ENCODE data around the gene MYBL2.

MYBL2 gene

DNA sequence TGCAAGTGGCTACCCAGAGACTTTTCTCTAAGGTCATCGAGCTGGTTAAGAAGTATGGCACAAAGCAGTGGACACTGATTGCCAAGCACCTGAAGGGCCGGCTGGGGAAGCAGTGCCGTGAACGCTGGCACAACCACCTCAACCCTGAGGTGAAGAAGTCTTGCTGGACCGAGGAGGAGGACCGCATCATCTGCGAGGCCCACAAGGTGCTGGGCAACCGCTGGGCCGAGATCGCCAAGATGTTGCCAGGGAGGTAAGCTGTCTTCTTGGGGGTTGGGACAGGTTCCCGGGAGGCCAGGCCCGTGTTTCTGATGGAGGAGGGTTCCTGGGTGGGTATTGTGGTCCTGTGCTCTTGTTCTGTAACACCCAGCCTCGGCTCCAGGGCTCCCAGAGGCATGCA lies 19.9 kb downstream of the MYBL2 start:
- TF ChIP-seq, protein P1, sequence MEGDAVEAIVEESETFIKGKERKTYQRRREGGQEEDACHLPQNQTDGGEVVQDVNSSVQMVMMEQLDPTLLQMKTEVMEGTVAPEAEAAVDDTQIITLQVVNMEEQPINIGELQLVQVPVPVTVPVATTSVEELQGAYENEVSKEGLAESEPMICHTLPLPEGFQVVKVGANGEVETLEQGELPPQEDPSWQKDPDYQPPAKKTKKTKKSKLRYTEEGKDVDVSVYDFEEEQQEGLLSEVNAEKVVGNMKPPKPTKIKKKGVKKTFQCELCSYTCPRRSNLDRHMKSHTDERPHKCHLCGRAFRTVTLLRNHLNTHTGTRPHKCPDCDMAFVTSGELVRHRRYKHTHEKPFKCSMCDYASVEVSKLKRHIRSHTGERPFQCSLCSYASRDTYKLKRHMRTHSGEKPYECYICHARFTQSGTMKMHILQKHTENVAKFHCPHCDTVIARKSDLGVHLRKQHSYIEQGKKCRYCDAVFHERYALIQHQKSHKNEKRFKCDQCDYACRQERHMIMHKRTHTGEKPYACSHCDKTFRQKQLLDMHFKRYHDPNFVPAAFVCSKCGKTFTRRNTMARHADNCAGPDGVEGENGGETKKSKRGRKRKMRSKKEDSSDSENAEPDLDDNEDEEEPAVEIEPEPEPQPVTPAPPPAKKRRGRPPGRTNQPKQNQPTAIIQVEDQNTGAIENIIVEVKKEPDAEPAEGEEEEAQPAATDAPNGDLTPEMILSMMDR (IDR thresholded peaks at IDR 0.05; ENCODE audit: low read depth, low read length), result no peak

DNA sequence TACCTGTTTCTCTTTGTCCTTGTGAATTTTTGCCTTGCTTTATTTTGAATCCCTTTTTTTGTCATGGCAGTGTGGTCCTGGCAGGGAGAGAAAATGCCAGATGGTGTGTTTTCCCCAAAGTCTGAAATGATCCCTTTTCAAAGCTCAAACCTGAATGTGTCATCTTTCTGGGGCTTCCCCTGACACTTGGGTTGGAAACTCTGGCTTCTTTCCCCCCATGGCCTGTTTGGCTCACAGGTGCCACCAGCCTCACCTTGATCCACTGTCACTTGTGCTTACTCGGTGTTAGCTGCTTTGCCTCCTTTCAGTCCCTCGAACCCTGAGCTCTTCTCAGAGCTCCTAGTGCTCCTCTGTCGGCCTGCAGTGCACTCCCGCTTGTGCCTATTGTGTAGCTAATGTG lies 22.3 kb downstream of the MYBL2 start:
- H3K4me3 ChIP-seq (replicated peaks in 1 of 2; ENCODE audit: low read depth in 2 of 2, low read length in 2 of 2), result no peak overlapping the region
- DNase-seq (ENCODE audit: low read depth in 2 of 2), result no peak
- TF ChIP-seq, protein P1 (IDR thresholded peaks at IDR 0.05; ENCODE audit: low read depth, low read length), result no peak

More for the DNA sequence above, 19.9 kb downstream of the MYBL2 start:
- no peak overlapping the region for H3K4me3 ChIP-seq (replicated peaks in 1 of 2; ENCODE audit: low read depth in 2 of 2, low read length in 2 of 2)
- DNase-seq (ENCODE audit: low read depth in 2 of 2), result no peak

DNA sequence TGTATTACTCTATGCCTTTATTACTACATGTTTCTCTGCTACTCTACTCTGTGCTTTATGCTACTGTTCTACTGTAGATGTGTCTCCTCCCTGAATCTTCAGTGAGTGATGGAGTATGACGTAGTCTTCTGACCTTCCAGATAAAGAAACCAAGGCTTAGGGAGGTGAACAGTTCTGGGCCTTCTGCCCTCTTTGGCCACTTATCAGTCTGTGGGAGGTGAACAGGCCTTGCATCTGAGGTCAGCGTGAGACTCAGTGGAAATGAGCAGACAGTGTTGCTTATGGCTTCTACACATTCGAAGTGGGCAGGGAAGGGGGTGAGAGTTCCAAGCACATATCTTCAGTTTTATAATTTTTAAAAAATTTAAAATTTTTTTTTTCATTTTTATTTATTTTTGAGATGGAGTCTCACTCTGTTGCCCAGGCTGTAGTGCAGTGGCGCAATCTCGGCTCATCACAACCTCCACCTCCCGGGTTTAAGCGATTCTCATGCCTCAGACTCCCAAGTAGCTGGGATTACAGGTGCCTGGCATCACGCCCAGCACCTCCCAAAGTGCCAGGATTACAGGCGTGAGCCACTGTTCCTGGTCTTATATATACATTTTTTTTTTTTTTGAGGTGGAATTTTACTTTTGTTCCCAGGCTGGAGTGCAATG lies 24.2 kb downstream of the MYBL2 start:
- TF ChIP-seq, protein P1 (IDR thresholded peaks at IDR 0.05; ENCODE audit: low read depth, low read length), result no peak
- H3K4me3 ChIP-seq (replicated peaks in 1 of 2; ENCODE audit: low read depth in 2 of 2, low read length in 2 of 2), result no peak overlapping the region
- no peak for DNase-seq (ENCODE audit: low read depth in 2 of 2)

DNA sequence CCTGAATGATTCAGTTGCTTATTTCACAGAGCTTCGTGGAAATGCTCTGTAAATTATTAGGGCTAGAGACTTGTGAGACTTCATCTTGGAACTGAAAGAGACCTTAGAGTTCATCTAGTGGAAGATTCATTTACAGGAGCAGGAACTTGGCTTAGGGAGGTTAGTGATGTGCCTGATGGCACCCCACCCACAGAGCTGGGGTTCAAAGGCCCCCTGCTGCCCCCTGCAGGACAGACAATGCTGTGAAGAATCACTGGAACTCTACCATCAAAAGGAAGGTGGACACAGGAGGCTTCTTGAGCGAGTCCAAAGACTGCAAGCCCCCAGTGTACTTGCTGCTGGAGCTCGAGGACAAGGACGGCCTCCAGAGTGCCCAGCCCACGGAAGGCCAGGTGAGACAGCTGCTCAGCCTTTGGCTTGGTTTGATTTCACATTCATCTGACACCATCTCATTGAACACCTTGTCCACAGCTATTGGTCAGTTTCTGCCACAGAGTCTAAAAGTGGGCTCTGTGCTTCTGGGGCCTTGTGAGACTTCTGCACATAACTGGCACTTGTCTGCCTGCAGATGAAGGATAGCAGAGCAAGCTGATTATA lies 25.1 kb downstream of the MYBL2 start:
- peak; percentile 56 for DNase-seq (ENCODE audit: low read depth in 2 of 2)
- H3K4me3 ChIP-seq (replicated peaks in 1 of 2; ENCODE audit: low read depth in 2 of 2, low read length in 2 of 2), result no peak overlapping the region
- TF ChIP-seq, protein P1 (IDR thresholded peaks at IDR 0.05; ENCODE audit: low read depth, low read length), result peak; percentile 73

DNA sequence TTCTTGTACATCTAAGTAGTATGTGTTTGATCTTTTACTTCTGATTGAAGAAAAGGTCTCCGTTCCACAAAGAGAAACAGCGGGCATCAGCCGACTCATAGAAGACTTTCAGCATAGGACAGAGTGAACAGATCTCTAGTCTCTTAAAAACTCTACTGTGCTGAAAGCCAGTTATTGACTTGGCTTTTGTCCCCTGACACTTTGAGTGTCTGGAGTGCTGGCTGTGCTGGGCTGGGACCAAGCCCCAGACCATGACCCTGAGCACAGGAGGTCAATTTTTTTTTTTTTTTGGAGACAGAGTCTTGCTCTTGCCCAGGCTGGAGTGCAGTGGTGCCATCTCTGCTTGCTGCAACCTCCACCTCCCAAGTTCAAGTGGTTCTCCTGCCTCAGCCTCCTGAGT lies 27.8 kb downstream of the MYBL2 start:
- DNase-seq (ENCODE audit: low read depth in 2 of 2), result no peak
- TF ChIP-seq, protein P1 (IDR thresholded peaks at IDR 0.05; ENCODE audit: low read depth, low read length), result no peak
- no peak overlapping the region for H3K4me3 ChIP-seq (replicated peaks in 1 of 2; ENCODE audit: low read depth in 2 of 2, low read length in 2 of 2)

DNA sequence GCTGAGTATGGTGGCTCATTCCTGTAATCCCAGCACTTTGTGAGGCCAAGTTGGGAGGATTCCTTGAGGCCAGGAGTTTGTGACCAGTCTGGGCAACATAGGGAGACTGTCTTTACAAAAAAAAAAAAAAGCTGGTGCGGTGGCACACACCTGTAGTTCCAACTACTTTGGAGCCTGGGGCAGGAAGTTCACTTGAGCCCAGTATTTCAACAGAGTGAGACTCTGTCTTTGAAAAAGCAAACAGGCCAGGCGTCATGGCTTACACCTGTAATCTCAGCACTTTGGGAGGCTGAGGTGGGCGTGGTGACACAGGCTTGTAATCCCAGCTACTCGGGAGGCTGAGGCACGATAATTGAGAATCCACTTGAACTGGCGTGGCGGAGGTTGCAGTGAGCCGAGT lies 28.7 kb downstream of the MYBL2 start:
- no peak overlapping the region for H3K4me3 ChIP-seq (replicated peaks in 1 of 2; ENCODE audit: low read depth in 2 of 2, low read length in 2 of 2)
- TF ChIP-seq, protein P1 (IDR thresholded peaks at IDR 0.05; ENCODE audit: low read depth, low read length), result no peak
- DNase-seq (ENCODE audit: low read depth in 2 of 2), result no peak
